Endometrial microvascular endothelial cells (primary cell): Measurements from ENCODE around the gene SLC7A14. TPM values are rescaled to one million over a fixed set of nuclear protein-coding genes. Genes with fewer than 3 reads are reported as not detected.

ENCODE experiments used
- in situ Hi-C: cut with HindIII; loops from 2 replicates; pipeline ENCODE4 v1.10.0; 2017; ENCODE audit warnings: low sequenced_read_pairs, low pct_unique_long_range_greater_than_20kb; ENCODE audit errors: inconsistent ontology term
- total RNA-seq: library from RNA; depleted of rRNA; stranded (reverse); fragments of >200 nt; gene quantifications from one replicate; pipeline ENCODE4 v1.2.3, GENCODE V29; 2015; ENCODE audit errors: inconsistent ontology term

SLC7A14 gene
- total RNA-seq, 1 donor from 2014 or later = 0.09 TPM

DNA sequence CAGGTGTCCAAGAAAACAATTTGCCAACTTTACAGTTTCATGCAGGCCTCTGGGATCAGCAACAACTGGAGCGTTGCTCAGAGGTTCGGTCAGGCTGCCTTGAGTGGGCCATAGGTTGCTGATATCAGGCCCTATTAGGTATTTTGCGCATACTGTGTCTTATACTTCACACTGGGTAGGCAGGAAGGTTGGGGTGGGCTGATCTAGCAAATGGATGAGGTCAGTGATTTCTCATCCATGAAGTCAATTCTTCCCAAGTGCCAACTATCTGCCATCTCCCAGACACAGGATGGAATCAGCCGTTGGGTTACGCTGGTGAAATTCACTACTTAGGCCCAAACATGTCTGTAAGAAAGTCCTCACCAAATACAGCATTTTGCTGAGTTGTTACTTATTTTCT is 77.6 kb downstream of the SLC7A14 start:
- in situ Hi-C loops = no loop called here

DNA sequence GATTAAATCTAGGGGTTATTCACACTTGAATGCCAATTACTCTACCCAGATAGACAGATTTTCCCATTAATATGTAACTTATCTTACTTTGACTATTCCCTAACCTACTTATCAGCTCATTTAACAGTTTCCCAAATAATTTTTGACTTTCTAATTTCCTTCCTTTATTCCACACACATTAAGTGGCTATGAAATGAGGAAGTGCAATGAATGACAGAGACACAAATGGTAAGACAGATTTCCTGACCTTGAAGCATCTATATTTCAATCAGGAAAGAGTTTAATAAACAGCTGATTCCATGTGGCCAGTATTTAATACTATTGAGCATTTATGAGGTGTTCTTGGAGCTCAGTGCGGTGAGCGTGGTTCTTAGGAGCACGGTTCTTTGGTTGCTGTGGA is 78.8 kb downstream of the SLC7A14 start:
- in situ Hi-C loops = no loop called here

DNA sequence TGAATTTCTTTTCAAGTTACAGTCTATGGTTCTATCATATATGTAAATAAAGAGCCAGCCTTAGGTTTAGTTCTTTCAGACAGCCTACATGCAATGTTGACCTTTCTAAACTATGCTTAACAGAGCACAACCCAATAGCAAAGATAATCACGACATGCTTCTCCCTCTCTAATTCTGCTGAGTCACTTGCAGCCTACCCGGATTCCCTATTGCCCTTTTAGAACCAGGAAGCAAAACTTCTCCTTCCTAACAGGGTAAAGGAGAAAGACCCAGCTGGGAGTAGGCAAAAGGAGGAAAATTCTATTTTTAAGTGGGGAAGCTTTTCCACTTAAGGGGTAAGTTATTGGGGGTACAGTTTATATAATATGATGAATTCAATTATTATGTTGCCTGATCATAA is 79.3 kb downstream of the SLC7A14 start:
- in situ Hi-C loops = no loop called here

- in situ Hi-C loops = no loop called here
Measured at GRCh38 chr3:170502297-170502696, 83.6 kb downstream of the SLC7A14 start.

- in situ Hi-C loops = no loop called here
Measured at GRCh38 chr3:170500995-170501394, 84.9 kb downstream of the SLC7A14 start.

DNA sequence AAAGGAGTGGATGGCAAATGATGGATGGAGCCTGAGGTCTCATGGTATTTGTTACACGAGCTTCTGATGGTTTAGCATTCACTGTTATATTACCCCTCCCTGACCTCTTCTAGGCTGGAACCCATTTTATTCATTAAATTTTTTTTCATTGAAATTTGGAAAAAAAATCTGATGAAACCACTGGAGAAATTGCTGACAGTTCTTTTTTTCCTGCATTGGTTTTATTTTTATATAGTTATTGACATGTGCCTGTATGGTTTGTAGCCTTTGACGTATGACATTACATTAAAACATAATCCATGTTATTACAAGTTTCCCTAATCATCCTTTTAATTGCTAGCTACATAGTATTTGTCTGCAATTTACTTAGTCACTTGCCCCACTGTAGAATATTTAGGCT is 85.4 kb downstream of the SLC7A14 start:
- in situ Hi-C loops = no loop called here

DNA sequence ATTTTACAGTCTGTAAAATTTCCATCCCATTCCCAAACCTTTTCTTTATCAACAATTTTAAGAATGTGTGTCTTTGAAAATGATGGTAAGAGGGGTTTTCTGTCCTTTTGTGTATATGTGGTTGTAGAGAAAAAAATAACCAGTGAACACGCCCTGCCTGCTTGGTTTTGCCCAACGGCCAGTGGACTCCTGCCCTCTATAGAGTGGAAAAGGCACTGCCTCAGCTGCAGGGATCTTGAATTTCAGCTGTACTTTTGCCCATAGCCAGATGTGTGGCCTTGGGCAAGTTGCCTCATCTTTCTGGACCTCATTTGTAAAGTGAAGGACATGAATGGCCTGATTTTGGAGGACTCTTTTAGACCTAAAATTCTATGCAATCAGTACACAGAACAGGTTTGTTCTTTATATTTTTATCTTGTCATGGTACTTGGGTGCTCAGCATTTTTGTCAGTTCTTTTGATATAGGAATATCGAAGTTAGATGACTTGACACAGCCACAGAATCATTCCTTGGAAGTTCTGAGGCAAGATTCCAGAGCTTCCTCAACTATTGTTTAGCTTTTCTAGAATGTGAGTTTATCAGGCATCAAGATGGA is 86.2 kb downstream of the SLC7A14 start:
- in situ Hi-C loops = no loop called here

- in situ Hi-C loops = no loop called here
Measured at GRCh38 chr3:170497207-170498095, 88.4 kb downstream of the SLC7A14 start.

- in situ Hi-C loops = no loop called here
Measured at GRCh38 chr3:170496868-170497140, 89.1 kb downstream of the SLC7A14 start.

DNA sequence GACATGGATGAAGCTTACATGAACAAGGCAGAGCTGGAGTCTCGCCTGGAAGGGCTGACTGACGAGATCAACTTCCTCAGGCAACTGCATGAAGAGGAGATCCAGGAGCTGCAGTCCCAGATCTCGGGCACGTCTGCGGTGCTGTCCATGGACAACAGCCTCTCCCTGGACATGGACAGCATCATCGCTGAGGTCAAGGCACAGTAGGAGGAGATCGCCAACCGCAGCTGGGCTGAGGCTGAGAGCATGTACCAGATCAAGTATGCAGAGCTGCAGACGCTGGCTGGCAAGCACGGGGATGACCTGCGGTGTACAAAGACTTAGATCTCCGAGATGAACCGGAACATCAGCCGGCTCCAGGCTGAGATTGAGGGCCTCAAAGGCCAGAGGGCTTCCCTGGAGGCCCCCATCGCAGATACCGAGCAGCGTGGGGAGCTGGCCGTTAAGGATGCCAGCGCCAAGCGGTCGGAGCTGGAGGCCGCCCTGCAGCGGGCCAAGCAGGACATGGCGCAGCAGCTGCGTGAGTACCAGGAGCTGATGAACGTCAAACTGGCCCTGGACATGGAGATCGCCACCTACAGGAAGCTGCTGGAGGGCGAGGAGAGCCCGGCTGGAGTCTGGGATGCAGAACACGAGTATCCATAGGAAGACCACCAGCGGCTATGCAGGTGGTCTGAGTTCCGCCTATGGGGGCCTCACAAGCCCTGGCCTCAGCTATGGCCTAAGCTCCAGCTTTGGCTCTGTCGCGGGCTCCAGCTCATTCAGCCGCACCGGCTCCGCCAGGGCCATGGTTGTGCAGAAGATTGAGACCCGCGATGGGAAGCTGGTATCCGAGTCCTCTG is 89.6 kb downstream of the SLC7A14 start:
- in situ Hi-C loops = no loop called here

- in situ Hi-C loops = no loop called here
Measured at GRCh38 chr3:170494766-170495165, 91.1 kb downstream of the SLC7A14 start.

DNA sequence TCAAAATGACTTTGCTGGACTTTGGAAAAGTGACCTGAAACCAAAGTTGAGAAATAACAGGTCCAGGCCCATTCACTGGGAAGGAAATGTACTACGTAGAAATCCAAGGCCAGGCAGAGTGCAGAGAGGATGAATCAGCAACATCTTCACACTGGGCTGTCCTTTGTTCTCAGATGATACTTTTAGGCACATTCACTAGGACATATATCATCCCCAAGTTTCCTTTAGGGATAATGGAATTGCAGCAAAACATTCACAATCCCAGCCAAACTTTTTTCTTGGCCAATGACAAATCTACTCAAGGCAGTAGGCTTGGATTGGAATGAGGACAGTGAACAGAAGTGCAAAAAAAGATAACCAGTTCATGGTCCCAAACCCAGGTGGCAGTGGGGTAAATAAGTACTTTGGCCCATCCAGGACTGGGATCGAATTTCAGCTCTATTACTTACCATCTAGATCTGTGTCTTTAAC is 92.1 kb downstream of the SLC7A14 start:
- in situ Hi-C loops = no loop called here

- in situ Hi-C loops = no loop called here
Measured at GRCh38 chr3:170491901-170492300, 94.0 kb downstream of the SLC7A14 start.

- in situ Hi-C loops = no loop called here
Measured at GRCh38 chr3:170490828-170491560, 94.9 kb downstream of the SLC7A14 start.

DNA sequence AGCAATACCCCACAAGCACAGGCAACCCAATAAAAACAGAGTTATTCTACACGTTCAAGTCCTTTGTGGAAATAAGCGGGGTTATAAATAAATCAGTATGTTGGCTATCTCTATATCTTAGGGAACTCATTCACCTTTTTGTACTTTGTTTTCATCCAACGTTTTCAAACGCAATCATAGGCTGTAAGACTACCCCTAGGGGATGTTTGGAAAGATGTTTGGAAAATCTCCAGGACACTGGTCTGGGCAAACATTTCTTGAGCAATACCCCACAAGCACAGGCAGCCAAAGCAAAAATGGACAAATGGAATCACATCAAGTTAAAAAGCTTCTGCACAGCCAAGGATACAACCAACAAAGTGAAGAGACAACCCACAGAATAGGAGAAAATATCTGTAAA is 97.1 kb downstream of the SLC7A14 start:
- in situ Hi-C loops = no loop called here

GRCh38 chr3:170487031-170487430 is 98.8 kb downstream of the SLC7A14 start:
- in situ Hi-C loops = no loop called here

DNA sequence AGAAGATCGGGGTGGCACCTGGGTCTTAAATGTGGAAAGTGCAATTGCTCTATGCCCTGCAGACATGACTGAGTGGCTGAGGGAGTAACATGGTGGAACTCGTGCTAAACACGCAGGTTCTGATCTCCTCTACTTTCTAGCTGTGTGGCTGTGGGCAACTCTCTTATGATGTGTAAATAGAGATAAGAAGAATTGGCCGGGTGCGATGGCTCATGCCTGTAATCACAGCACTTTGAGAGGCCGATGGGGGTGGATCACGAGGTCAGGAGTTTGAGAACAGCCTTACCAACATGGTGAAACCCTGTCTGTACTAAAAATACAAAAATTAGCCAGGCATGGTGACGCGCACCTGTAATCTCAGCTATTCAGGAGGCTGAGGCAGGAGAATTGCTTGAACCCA is 99.5 kb downstream of the SLC7A14 start:
- in situ Hi-C loops = no loop called here

- in situ Hi-C loops = no loop called here
Measured at GRCh38 chr3:170485696-170486095, 100.2 kb downstream of the SLC7A14 start.

DNA sequence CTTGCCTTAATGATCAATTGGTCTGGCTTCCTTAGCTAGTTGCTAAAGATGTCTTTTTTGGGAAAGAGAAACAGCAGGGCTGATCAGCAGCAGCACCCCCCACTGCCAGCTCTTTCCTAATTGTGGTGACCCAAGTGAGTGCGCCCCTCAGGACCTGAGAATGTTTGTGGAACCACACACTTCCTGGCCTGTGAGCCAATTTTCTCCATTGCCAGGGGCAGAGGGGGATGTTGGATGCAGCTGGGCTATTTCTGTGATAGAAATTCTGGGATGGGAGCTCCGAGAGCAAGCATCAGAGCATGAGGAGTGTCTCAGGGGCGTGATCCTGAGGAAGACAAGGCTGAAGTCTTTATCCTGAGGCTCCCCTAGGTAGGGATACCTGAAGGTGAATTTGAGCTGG is 100.6 kb downstream of the SLC7A14 start:
- in situ Hi-C loops = no loop called here
